Neural progenitor cell (in vitro differentiated cells): ENCODE measurements around the gene TXNDC11. TPM values are rescaled to one million over a fixed set of nuclear protein-coding genes. Genes with fewer than 3 reads are reported as not detected.
A peak's percentile ranks its signal among the peaks of the same experiment; 100 is the strongest.

Source experiments
- DNase-seq: peaks from one replicate; pipeline ENCODE4 v3.0.0-alpha.2; 2016; ENCODE audit warnings: low spot score
- H2AFZ ChIP-seq: fragments of 200-600 bp; sonication (generic); replicated peaks from 2 replicates; pipeline ENCODE4 v1.6.1; 2016; ENCODE audit warnings: antibody characterized with exemption
- H3F3A ChIP-seq: fragments of 200-600 bp; sonication (generic); 2 replicates; pipeline ENCODE4 v1.6.1; 2016; ENCODE audit warnings: antibody characterized with exemption, low read depth
- H3K27ac ChIP-seq: fragments of 200-600 bp; sonication (generic); 2 replicates; pipeline ENCODE4 v1.5.1; 2016; ENCODE audit warnings: mild to moderate bottlenecking
- H3K27me3 ChIP-seq: fragments of 200-600 bp; sonication (generic); 2 replicates; pipeline ENCODE4 v1.6.1; 2016; ENCODE audit warnings: mild to moderate bottlenecking, moderate library complexity
- H3K36me3 ChIP-seq: fragments of 200-600 bp; sonication (generic); 2 replicates; pipeline ENCODE4 v1.5.1; 2016
- H3K4me1 ChIP-seq: fragments of 200-600 bp; sonication (generic); 2 replicates; pipeline ENCODE4 v1.6.1; 2016; ENCODE audit warnings: mixed run types
- H3K4me2 ChIP-seq: fragments of 200-600 bp; sonication (generic); 2 replicates; pipeline ENCODE4 v1.6.1; 2016
- H3K4me3 ChIP-seq: fragments of 200-600 bp; sonication (generic); 2 replicates; pipeline ENCODE4 v1.5.1; 2016
- H3K79me2 ChIP-seq: fragments of 200-600 bp; sonication (generic); 2 replicates; pipeline ENCODE4 v1.6.1; 2016; ENCODE audit warnings: low read depth
- H3K9ac ChIP-seq: fragments of 200-600 bp; sonication (generic); 2 replicates; pipeline ENCODE4 v1.6.1; 2016
- H3K9me3 ChIP-seq: fragments of 200-600 bp; sonication (generic); 2 replicates; pipeline ENCODE4 v1.5.1; 2016; ENCODE audit warnings: low read depth
- H4K20me1 ChIP-seq: fragments of 200-600 bp; sonication (generic); 2 replicates; pipeline ENCODE4 v1.6.1; 2016; ENCODE audit warnings: low read depth
- H3K27ac Mint-ChIP-seq: 3 replicates; pipeline ENCODE4 v1.8.0; 2021; ENCODE audit warnings: mixed read lengths
- H3K27me3 Mint-ChIP-seq: 2 replicates; pipeline ENCODE4 v1.8.0; 2022; ENCODE audit warnings: low read depth, mild to moderate bottlenecking, inconsistent platforms, moderate library complexity, mixed read lengths; ENCODE audit not compliant: insufficient read depth
- H3K36me3 Mint-ChIP-seq: 3 replicates; pipeline ENCODE4 v1.8.0; 2021; ENCODE audit warnings: mixed read lengths
- H3K4me1 Mint-ChIP-seq: 3 replicates; pipeline ENCODE4 v1.8.0; 2021; ENCODE audit warnings: mixed read lengths
- H3K4me3 Mint-ChIP-seq: 3 replicates; pipeline ENCODE4 v1.8.0; 2021; ENCODE audit warnings: mild to moderate bottlenecking, moderate library complexity, mixed read lengths
- H3K9me3 Mint-ChIP-seq: 3 replicates; pipeline ENCODE4 v1.8.0; 2020; ENCODE audit warnings: mixed read lengths
- EZH2 ChIP-seq: fragments of 200-600 bp; sonication (generic); IDR thresholded peaks from 2 replicates; pipeline ENCODE4 v1.6.1; 2017; ENCODE audit warnings: antibody characterized with exemption, mild to moderate bottlenecking, moderate library complexity
- EZH2phosphoT487 ChIP-seq: fragments of 200-600 bp; sonication (generic); IDR thresholded peaks from 2 replicates; pipeline ENCODE4 v1.6.1; 2017; ENCODE audit warnings: antibody characterized with exemption
- total RNA-seq: library from RNA; depleted of rRNA; stranded (reverse); fragments of >200 nt; gene quantifications from 2 replicates; pipeline ENCODE4 v1.2.3, GENCODE V29; 2015; ENCODE audit warnings: low replicate concordance
- TF ChIP-seq, protein P1 (sequence below): fragments of 200-600 bp; sonication (generic); IDR thresholded peaks from 2 replicates; pipeline ENCODE4 v1.5.1; 2017; ENCODE audit warnings: antibody characterized with exemption, mild to moderate bottlenecking

TXNDC11 gene
- total RNA-seq, 1 donor from 2014 or later = 7.4 TPM

DNA sequence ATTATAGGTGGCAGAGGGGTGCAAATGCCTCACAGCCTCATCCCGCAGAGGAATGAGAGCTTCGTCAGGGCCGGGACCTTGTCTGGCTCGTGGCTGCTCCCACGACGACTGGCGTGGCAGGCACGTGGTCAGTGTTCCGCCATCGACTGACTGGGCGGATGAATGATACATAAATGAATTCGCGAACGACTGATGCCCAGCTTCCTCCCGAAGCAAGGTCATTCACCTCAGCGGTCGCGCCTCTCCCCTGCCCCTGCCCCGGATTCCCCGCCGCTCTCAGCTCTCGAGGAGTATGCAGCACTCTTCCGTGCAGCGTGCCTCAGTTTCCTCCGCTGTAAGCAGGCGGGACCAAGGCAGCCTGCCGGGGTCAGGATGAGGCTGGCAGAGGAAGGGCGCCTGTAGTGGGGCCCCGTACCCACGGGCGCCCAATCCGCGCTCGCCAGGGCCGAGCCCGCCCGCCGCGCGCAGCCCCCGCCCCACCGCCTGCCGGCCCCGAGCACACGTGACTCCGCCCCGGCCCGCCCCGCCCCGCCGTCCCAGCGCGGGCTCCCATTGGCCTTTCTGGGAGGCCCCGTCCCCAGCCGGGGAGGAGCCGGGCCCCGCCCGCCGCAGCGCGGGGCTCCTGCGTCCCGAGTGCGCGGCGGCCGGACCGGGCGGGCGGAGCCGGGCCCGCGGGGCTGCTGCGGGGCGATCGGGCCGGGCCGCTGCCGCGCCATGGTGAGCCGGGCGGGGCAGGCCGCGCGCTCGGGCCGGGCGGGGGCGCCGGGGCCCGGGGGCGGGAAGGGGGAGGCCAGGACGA, 74.6 kb downstream of the TXNDC11 start, which contains the start of gene SNN:
Gene SNN, plus strand, starts transcription at position 632 of the 799 bp plus-strand sequence. CDS start 7,605 bp downstream, outside the sequence.
- H3K9ac ChIP-seq = peak within 1 kb of the TSS; percentile 81
- peak within 1 kb of the TSS; percentile 89 for H3K4me2 ChIP-seq
- H3K27me3 Mint-ChIP-seq = peaks cover 6% of the 10 kb centered on the region
- peaks cover 30% of the 10 kb centered on the region for H3F3A ChIP-seq
- peak within 1 kb of the TSS; percentile 98 for H3K4me3 ChIP-seq
- H3K4me1 ChIP-seq = peaks cover 32% of the 10 kb centered on the region
- H2AFZ ChIP-seq = peak within 1 kb of the TSS; percentile 87
- no peaks in the 10 kb centered on the region for H3K27me3 ChIP-seq
- TF ChIP-seq, protein P1, sequence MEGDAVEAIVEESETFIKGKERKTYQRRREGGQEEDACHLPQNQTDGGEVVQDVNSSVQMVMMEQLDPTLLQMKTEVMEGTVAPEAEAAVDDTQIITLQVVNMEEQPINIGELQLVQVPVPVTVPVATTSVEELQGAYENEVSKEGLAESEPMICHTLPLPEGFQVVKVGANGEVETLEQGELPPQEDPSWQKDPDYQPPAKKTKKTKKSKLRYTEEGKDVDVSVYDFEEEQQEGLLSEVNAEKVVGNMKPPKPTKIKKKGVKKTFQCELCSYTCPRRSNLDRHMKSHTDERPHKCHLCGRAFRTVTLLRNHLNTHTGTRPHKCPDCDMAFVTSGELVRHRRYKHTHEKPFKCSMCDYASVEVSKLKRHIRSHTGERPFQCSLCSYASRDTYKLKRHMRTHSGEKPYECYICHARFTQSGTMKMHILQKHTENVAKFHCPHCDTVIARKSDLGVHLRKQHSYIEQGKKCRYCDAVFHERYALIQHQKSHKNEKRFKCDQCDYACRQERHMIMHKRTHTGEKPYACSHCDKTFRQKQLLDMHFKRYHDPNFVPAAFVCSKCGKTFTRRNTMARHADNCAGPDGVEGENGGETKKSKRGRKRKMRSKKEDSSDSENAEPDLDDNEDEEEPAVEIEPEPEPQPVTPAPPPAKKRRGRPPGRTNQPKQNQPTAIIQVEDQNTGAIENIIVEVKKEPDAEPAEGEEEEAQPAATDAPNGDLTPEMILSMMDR = no peak
- TF ChIP-seq EZH2phosphoT487 (no peak), EZH2 (no peak)
- DNase-seq = peak; percentile 96
- H3K27ac ChIP-seq = no peak within 1 kb of the TSS
- H3K9me3 ChIP-seq = no peaks in the 10 kb centered on the region
- peaks cover 44% of the 10 kb centered on the region for H3K4me1 Mint-ChIP-seq
- H3K36me3 ChIP-seq = no peaks in the 10 kb centered on the region
- peaks cover 45% of the 10 kb centered on the region for H3K79me2 ChIP-seq
- no peaks in the 10 kb centered on the region for H3K36me3 Mint-ChIP-seq
- H3K9me3 Mint-ChIP-seq = no peaks in the 10 kb centered on the region
- peak within 1 kb of the TSS; percentile 90 for H3K4me3 Mint-ChIP-seq
- H3K27ac Mint-ChIP-seq = no peak within 1 kb of the TSS
- peaks cover 42% of the 10 kb centered on the region for H4K20me1 ChIP-seq

DNA sequence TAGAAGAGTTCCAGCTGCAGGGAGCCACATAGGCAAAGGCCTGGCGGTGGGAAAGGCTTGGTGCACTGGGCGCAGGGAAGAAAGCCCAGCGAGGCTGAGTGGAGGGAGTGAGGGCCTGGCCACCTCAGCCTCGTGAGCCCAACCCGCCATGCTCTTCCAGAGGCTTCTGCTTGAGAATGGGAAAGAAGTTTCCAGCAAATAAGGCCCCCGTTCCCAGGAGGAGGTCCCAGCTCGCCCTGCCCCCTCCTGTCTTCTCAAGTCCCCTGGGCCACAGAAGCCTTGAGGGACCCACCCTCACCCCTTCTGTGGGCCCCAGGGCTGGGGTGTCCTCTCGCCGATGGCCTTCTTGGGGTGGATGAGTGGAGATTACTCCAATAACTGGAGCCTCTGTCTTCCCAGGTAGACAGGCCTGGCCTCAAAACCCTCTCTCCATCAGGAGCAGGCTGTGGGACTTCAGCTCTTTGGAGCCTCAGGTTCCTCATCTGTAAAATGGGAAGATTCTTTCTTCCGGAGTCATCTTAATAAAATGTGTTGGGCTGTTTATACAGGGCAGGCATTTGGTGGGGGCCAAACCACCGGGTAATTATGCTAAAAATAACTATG, 75.3 kb downstream of the TXNDC11 start:
- H3K27me3 Mint-ChIP-seq = peaks cover 6% of the 10 kb centered on the region
- H3K9ac ChIP-seq = no peak overlapping the region
- TF ChIP-seq EZH2 (no peak), EZH2phosphoT487 (no peak)
- TF ChIP-seq, protein P1 = no peak
- H3K27ac ChIP-seq = no peak overlapping the region
- H3K4me1 Mint-ChIP-seq = peaks cover 44% of the 10 kb centered on the region
- peak overlapping the region; percentile 85 for H3K4me3 Mint-ChIP-seq
- H3K79me2 ChIP-seq = peaks cover 38% of the 10 kb centered on the region
- peak overlapping the region; percentile 43 for H3K4me3 ChIP-seq
- peak; percentile 27 for DNase-seq
- H4K20me1 ChIP-seq = peaks cover 34% of the 10 kb centered on the region
- peaks cover 32% of the 10 kb centered on the region for H3K4me1 ChIP-seq
- no peaks in the 10 kb centered on the region for H3K27me3 ChIP-seq
- no peaks in the 10 kb centered on the region for H3K9me3 ChIP-seq
- H2AFZ ChIP-seq = no peak overlapping the region
- H3K36me3 Mint-ChIP-seq = no peaks in the 10 kb centered on the region
- peaks cover 30% of the 10 kb centered on the region for H3F3A ChIP-seq
- H3K36me3 ChIP-seq = no peaks in the 10 kb centered on the region
- H3K4me2 ChIP-seq = peak overlapping the region; percentile 67
- H3K27ac Mint-ChIP-seq = no peak overlapping the region
- no peaks in the 10 kb centered on the region for H3K9me3 Mint-ChIP-seq

DNA sequence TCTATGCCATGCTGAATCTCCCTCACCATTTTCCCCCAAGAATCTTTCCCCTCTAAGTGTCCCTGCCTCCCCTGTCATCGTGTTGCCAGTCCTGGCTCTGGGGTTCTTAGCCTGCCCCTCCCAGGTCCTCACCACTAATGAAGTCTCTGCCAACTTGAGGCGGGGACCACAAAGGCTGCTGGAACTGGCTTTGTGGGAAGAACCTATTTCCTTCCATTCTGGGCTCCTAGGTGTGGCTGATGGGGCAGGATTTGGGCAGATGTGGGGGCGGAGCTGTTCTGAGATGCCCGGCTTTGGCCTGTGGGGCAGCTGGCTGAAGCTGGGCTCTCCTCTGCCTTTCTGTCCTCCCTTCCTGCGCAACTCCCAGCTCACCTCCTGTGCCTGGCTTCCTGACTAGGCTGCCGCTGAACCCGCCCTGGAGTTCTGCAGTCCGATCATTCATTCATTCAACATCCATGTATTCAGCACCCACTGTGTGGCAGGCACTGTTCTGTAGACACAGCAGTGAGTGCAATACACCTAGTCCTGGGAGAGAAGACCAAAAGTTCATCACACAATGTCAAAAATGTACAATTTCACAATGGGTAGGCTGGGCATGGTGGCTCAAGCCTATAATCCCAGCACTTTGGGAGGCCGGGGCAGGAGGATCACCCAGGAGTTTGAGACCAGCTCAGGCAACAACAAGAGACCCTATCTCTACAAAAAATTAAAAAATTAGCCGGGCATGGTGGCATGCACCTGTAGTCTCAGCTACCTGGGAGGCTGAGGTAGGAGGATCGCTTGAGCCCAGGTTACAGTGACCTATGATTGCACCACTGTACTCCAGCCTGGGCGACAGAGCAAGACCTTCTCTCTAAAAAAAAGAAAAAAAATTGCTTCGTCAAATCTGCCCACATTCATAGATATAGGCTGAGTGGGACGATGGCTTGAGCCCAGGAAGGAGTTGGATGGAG, 76.3 kb downstream of the TXNDC11 start:
- Histone ChIP-seq H2AFZ (no peak overlapping the region), H3K36me3 (no peaks in the 10 kb centered on the region), H4K20me1 (peaks cover 25% of the 10 kb centered on the region), H3F3A (peaks cover 30% of the 10 kb centered on the region), H3K27me3 (no peaks in the 10 kb centered on the region), H3K4me1 (peaks cover 27% of the 10 kb centered on the region), H3K4me2 (no peak overlapping the region), H3K4me3 (no peak overlapping the region), H3K9me3 (no peaks in the 10 kb centered on the region), H3K9ac (no peak overlapping the region), H3K27ac (no peak overlapping the region), H3K79me2 (peaks cover 29% of the 10 kb centered on the region)
- Mint-ChIP-seq H3K9me3 (no peaks in the 10 kb centered on the region), H3K27me3 (peaks cover 6% of the 10 kb centered on the region), H3K4me1 (peaks cover 40% of the 10 kb centered on the region), H3K4me3 (peak overlapping the region; percentile 81), H3K36me3 (no peaks in the 10 kb centered on the region), H3K27ac (peak overlapping the region; percentile 35)
- no peak for DNase-seq
- TF ChIP-seq, protein P1 = no peak
- no peak for TF ChIP-seq EZH2
- TF ChIP-seq EZH2phosphoT487 = no peak
